Measurements from ENCODE around the gene ZSCAN30.
A peak's percentile ranks its signal among the peaks of the same experiment; 100 is the strongest.

The ZSCAN30 gene

DNA sequence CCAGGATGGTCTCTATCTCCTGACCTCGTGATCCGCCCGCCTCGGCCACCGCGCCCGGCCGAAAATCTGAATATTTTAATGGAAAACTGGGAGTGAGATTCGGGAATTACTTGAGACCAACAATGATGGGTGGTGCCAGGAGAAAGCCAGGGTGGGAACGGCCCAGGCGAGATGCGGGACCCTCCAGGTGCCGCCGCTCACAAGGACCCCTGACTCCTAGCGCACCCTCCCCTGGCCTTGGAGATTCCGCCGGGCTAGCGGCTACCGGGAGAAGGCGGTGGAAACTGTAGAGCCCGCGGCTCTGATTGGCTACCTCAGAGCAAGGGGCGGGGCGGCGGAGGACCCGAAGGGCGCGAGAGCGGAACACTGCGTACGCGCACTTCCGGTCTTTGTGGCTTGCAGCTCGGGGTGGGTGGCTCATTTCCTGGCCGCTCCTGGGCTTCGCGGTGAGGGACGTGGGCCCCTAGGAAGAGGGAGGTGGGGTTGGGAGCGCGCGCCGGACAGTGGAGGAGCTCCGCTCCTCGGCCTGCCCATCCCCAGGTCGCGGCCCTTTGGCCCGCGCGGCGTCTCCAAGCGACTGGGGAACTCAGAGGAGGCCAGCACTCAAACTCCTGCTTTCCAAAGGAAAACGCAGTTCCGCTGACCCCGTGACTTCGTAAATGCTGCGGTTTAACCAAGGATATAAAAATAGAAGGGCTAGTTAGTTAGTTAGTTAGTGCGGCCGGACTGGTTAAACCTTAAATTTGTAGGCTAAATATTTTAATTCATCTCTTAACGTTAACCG is 49.2 kb downstream of the ZSCAN30 start, which contains the start of gene ZNF397:
Gene ZNF397 (plus strand): TSS at position 371 of the 784 bp plus-strand sequence. CDS start 1,437 bp downstream, outside the sequence.
- Histone ChIP-seq H3K9ac (ENCODE audit: low read length) (peak within 1 kb of the TSS; percentile 96), H3K27ac (ENCODE audit: low read length, poor library complexity, severe bottlenecking) (peak within 1 kb of the TSS; percentile 93)
- under 1% methylated on average over 60 of the region's 60 CpGs for whole genome bisulfite sequencing

DNA sequence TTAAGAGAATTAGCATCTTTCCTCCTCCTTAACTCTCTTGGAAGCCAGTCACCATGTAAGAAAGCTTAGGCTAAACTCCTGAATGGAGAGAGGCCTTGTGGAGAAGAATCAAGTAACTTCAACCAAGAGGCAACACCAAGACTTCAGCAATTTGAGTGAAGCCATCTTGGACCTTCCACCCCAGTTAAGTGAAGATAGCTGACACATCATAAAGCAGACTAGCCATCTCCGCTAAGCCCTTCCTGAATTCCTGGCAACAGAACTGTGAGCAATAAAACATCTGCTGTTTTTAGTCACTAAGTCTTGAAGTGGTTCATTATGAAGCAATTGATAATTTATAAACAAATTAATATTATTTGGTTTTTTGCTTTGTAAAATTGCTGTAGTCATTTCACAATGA is 50.7 kb downstream of the ZSCAN30 start:
- Histone ChIP-seq H3K79me1 (replicated peaks; ENCODE audit: low read length, poor library complexity, severe bottlenecking) (peaks cover 14% of the 10 kb centered on the region), H3K14ac (ENCODE audit: low read length in 2 of 2) (no peak overlapping the region), H3K4me3 (ENCODE audit: insufficient read depth in 1 of 2, low read depth in 1 of 2, low read length in 2 of 2) (no peak overlapping the region), H3K18ac (ENCODE audit: low read depth in 1 of 2, low read length in 2 of 2) (no peak overlapping the region), H3K9ac (ENCODE audit: low read length) (no peak overlapping the region), H4K8ac (ENCODE audit: low read length) (no peak overlapping the region), H2BK15ac (ENCODE audit: low read depth, poor library complexity, severe bottlenecking) (no peak overlapping the region), H2AFZ (ENCODE audit: low read depth, low read length) (no peak overlapping the region), H3K4ac (ENCODE audit: low read depth in 1 of 2, low read length in 2 of 2) (no peak overlapping the region), H3K4me2 (ENCODE audit: low read length, poor library complexity, severe bottlenecking) (no peak overlapping the region), H3K27ac (ENCODE audit: low read length, poor library complexity, severe bottlenecking) (no peak overlapping the region), H4K91ac (ENCODE audit: low read length) (no peak overlapping the region), H3K4me1 (ENCODE audit: control insufficient read depth, insufficient read depth, low read depth, low read length) (peaks cover 2% of the 10 kb centered on the region), H2BK120ac (ENCODE audit: low read depth, low read length) (no peak overlapping the region), H2BK12ac (ENCODE audit: low read length in 2 of 2) (no peak overlapping the region), H2AK5ac (ENCODE audit: low read length, severe bottlenecking) (no peak overlapping the region), H3K27me3 (ENCODE audit: control insufficient read depth in 1 of 2, insufficient read depth in 1 of 2, low read length in 2 of 2) (no peaks in the 10 kb centered on the region), H3K23ac (ENCODE audit: low read length in 2 of 2) (no peak overlapping the region), H3K36me3 (ENCODE audit: control insufficient read depth in 1 of 2, insufficient read depth in 2 of 2, low read depth in 1 of 2, low read length in 2 of 2) (peaks cover 8 to 22% of the 10 kb centered on the region in 2 experiments), H2BK5ac (ENCODE audit: low read depth, low read length, poor library complexity, severe bottlenecking) (no peak overlapping the region), H3K9me3 (ENCODE audit: control insufficient read depth, low read length) (peaks cover 21% of the 10 kb centered on the region)
- no CpG with 5 or more reads among the region's 1 CpG for WGBS
- peak; percentile 14 for DNase-seq

More for the DNA sequence above, 49.2 kb downstream of the ZSCAN30 start, which contains the start of gene ZNF397:
- H2BK12ac ChIP-seq (ENCODE audit: low read length in 2 of 2), result peak within 1 kb of the TSS in 1 of 2 experiments; percentile 86
- peak within 1 kb of the TSS in 1 of 2 experiments; percentile 94 for H3K23ac ChIP-seq (ENCODE audit: low read length in 2 of 2)
- H4K8ac ChIP-seq (ENCODE audit: low read length), result peak within 1 kb of the TSS; percentile 96
- peak within 1 kb of the TSS; percentile 6 for H2BK15ac ChIP-seq (ENCODE audit: low read depth, poor library complexity, severe bottlenecking)
- H3K14ac ChIP-seq (ENCODE audit: low read length in 2 of 2), result peak within 1 kb of the TSS in 1 of 2 experiments; percentile 41
- peaks cover 2% of the 10 kb centered on the region for H3K4me1 ChIP-seq (ENCODE audit: control insufficient read depth, insufficient read depth, low read depth, low read length)
- peak within 1 kb of the TSS; percentile 90 to 99 for H3K18ac ChIP-seq (ENCODE audit: low read depth in 1 of 2, low read length in 2 of 2)
- H2AK5ac ChIP-seq (ENCODE audit: low read length, severe bottlenecking), result peak within 1 kb of the TSS; percentile 70
- peak within 1 kb of the TSS; percentile 71 for H2AFZ ChIP-seq (ENCODE audit: low read depth, low read length)
- H2BK120ac ChIP-seq (ENCODE audit: low read depth, low read length), result peak within 1 kb of the TSS; percentile 77
- H3K79me1 ChIP-seq (replicated peaks; ENCODE audit: low read length, poor library complexity, severe bottlenecking), result peaks cover 14% of the 10 kb centered on the region
- peaks cover 36% of the 10 kb centered on the region for H3K9me3 ChIP-seq (ENCODE audit: control insufficient read depth, low read length)
- H3K4me3 ChIP-seq (ENCODE audit: insufficient read depth in 1 of 2, low read depth in 1 of 2, low read length in 2 of 2), result peak within 1 kb of the TSS; percentile 76 to 87
- peak within 1 kb of the TSS; percentile 90 for H2BK5ac ChIP-seq (ENCODE audit: low read depth, low read length, poor library complexity, severe bottlenecking)
- peak within 1 kb of the TSS; percentile 76 for H3K4me2 ChIP-seq (ENCODE audit: low read length, poor library complexity, severe bottlenecking)
- H3K4ac ChIP-seq (ENCODE audit: low read depth in 1 of 2, low read length in 2 of 2), result peak within 1 kb of the TSS; percentile 63 to 99
- H3K27me3 ChIP-seq (ENCODE audit: control insufficient read depth in 1 of 2, insufficient read depth in 1 of 2, low read length in 2 of 2), result no peaks in the 10 kb centered on the region
- DNase-seq, result peak; percentile 98
- H3K36me3 ChIP-seq (ENCODE audit: control insufficient read depth in 1 of 2, insufficient read depth in 2 of 2, low read depth in 1 of 2, low read length in 2 of 2), result peaks cover 8 to 38% of the 10 kb centered on the region in 2 experiments
- H4K91ac ChIP-seq (ENCODE audit: low read length), result peak within 1 kb of the TSS; percentile 88

DNA sequence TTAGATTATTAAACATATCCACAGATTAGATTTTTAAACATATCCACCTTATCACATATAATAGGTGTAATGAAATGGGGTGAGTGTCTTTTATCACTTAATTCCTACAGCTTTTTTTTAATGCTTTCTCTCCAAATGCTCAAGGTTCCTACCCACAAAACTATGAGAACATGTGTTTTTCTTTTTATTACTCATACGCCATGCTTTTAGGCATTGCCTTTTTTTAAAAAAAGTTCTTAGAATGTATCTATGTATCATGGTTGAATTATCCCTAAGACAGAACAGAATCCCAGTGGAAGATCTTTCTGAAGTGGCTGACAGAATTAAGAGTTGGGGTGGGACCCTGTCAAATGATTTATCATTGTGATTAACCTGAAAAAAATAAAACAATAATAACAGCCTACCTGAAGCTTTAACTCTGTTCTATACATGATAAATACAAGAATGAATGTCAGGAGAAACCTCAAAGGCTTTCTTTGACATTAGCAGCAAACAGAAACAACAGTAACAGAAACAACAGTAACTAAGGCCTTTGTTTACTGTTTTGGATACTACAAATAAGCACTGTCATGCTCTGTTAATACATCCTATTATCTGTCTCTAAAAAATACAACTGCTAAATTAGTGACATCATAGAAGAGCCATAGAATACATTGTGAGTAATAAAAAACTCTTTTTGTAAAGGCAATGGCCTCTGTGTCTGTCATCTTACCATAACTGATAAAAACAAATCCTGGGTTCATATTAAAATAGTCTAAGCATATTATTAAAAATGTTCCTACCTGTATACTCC is 53.3 kb downstream of the ZSCAN30 start:
- H3K9me3 ChIP-seq (ENCODE audit: control insufficient read depth, low read length), result no peaks in the 10 kb centered on the region
- no peak overlapping the region for H3K4ac ChIP-seq (ENCODE audit: low read depth in 1 of 2, low read length in 2 of 2)
- no peak overlapping the region for H3K4me2 ChIP-seq (ENCODE audit: low read length, poor library complexity, severe bottlenecking)
- H4K91ac ChIP-seq (ENCODE audit: low read length), result no peak overlapping the region
- H3K18ac ChIP-seq (ENCODE audit: low read depth in 1 of 2, low read length in 2 of 2), result no peak overlapping the region
- H3K9ac ChIP-seq (ENCODE audit: low read length), result peak overlapping the region; percentile 26
- H4K8ac ChIP-seq (ENCODE audit: low read length), result no peak overlapping the region
- H2BK5ac ChIP-seq (ENCODE audit: low read depth, low read length, poor library complexity, severe bottlenecking), result no peak overlapping the region
- H2BK120ac ChIP-seq (ENCODE audit: low read depth, low read length), result no peak overlapping the region
- no peaks in the 10 kb centered on the region for H3K36me3 ChIP-seq (ENCODE audit: control insufficient read depth in 1 of 2, insufficient read depth in 2 of 2, low read depth in 1 of 2, low read length in 2 of 2)
- no peak overlapping the region for H2AK5ac ChIP-seq (ENCODE audit: low read length, severe bottlenecking)
- H3K14ac ChIP-seq (ENCODE audit: low read length in 2 of 2), result no peak overlapping the region
- H2AFZ ChIP-seq (ENCODE audit: low read depth, low read length), result no peak overlapping the region
- no peak overlapping the region for H3K4me3 ChIP-seq (ENCODE audit: insufficient read depth in 1 of 2, low read depth in 1 of 2, low read length in 2 of 2)
- no peak overlapping the region for H2BK15ac ChIP-seq (ENCODE audit: low read depth, poor library complexity, severe bottlenecking)
- H3K27ac ChIP-seq (ENCODE audit: low read length, poor library complexity, severe bottlenecking), result no peak overlapping the region
- H3K4me1 ChIP-seq (ENCODE audit: control insufficient read depth, insufficient read depth, low read depth, low read length), result peaks cover 2% of the 10 kb centered on the region
- no CpG with 5 or more reads among the region's 1 CpG for WGBS
- H3K79me1 ChIP-seq (replicated peaks; ENCODE audit: low read length, poor library complexity, severe bottlenecking), result no peaks in the 10 kb centered on the region
- DNase-seq, result peak; percentile 67
- H3K23ac ChIP-seq (ENCODE audit: low read length in 2 of 2), result no peak overlapping the region
- no peaks in the 10 kb centered on the region for H3K27me3 ChIP-seq (ENCODE audit: control insufficient read depth in 1 of 2, insufficient read depth in 1 of 2, low read length in 2 of 2)
- no peak overlapping the region for H2BK12ac ChIP-seq (ENCODE audit: low read length in 2 of 2)

DNA sequence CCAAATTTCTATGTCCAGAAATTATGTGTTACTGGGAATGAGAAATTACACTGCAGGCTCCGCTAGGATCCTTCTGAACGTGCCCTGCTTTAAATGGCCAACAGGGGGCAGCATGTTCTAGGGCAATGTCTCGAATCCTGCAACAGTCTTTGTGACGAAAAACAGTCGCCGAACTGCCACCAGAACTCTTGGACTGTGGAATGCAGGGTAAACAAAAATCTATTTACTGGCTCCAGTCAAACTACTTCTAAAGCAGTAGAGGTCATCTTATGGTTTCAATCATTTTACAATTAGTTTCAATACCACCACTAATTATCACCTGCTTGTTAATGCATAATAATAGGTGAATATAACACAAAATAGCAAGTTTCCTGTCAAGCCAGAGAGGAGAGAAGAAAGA is 59.0 kb downstream of the ZSCAN30 start:
- H3K4ac ChIP-seq (ENCODE audit: low read depth in 1 of 2, low read length in 2 of 2), result no peak overlapping the region
- peak; percentile 81 for DNase-seq
- H3K14ac ChIP-seq (ENCODE audit: low read length in 2 of 2), result no peak overlapping the region
- no peak overlapping the region for H4K91ac ChIP-seq (ENCODE audit: low read length)
- H2BK5ac ChIP-seq (ENCODE audit: low read depth, low read length, poor library complexity, severe bottlenecking), result no peak overlapping the region
- H3K9me3 ChIP-seq (ENCODE audit: control insufficient read depth, low read length), result no peaks in the 10 kb centered on the region
- H2AFZ ChIP-seq (ENCODE audit: low read depth, low read length), result no peak overlapping the region
- H3K23ac ChIP-seq (ENCODE audit: low read length in 2 of 2), result no peak overlapping the region
- no peaks in the 10 kb centered on the region for H3K4me1 ChIP-seq (ENCODE audit: control insufficient read depth, insufficient read depth, low read depth, low read length)
- H3K4me3 ChIP-seq (ENCODE audit: insufficient read depth in 1 of 2, low read depth in 1 of 2, low read length in 2 of 2), result peak overlapping the region in 1 of 2 experiments; percentile 69
- peak overlapping the region; percentile 73 for H3K9ac ChIP-seq (ENCODE audit: low read length)
- no peak overlapping the region for H2BK120ac ChIP-seq (ENCODE audit: low read depth, low read length)
- no peaks in the 10 kb centered on the region for H3K36me3 ChIP-seq (ENCODE audit: control insufficient read depth in 1 of 2, insufficient read depth in 2 of 2, low read depth in 1 of 2, low read length in 2 of 2)
- no peak overlapping the region for H4K8ac ChIP-seq (ENCODE audit: low read length)
- peak overlapping the region; percentile 59 for H3K4me2 ChIP-seq (ENCODE audit: low read length, poor library complexity, severe bottlenecking)
- no peak overlapping the region for H2BK12ac ChIP-seq (ENCODE audit: low read length in 2 of 2)
- H3K79me1 ChIP-seq (replicated peaks; ENCODE audit: low read length, poor library complexity, severe bottlenecking), result no peaks in the 10 kb centered on the region
- H2AK5ac ChIP-seq (ENCODE audit: low read length, severe bottlenecking), result no peak overlapping the region
- no peak overlapping the region for H3K18ac ChIP-seq (ENCODE audit: low read depth in 1 of 2, low read length in 2 of 2)
- no peak overlapping the region for H2BK15ac ChIP-seq (ENCODE audit: low read depth, poor library complexity, severe bottlenecking)
- H3K27ac ChIP-seq (ENCODE audit: low read length, poor library complexity, severe bottlenecking), result no peak overlapping the region
- H3K27me3 ChIP-seq (ENCODE audit: control insufficient read depth in 1 of 2, insufficient read depth in 1 of 2, low read length in 2 of 2), result no peaks in the 10 kb centered on the region
- 3% methylated on average over 6 of the region's 6 CpGs for WGBS
